ENCODE results near the gene BBX.
"Not testable (repeated sequence)": the region's sequence is repeated elsewhere in the genome, so short reads cannot be mapped to it uniquely, and the experiment has no call there.

Gene BBX

GRCh38 chr3:107676469-107677309, 153.9 kb downstream of the BBX start:
- Histone ChIP-seq H3K4me3 (ENCODE audit: low read depth, low read length) (no peak overlapping the region), H3K9ac (ENCODE audit: low read depth, low read length) (no peak overlapping the region), H3K36me3 (ENCODE audit: control insufficient read depth, insufficient read depth, low read length) (no peaks in the 10 kb centered on the region), H3K27me3 (ENCODE audit: control insufficient read depth, insufficient read depth, low read length) (no peaks in the 10 kb centered on the region), H3K9me3 (ENCODE audit: control insufficient read depth, insufficient read depth, low read length) (no peaks in the 10 kb centered on the region), H3K4me1 (ENCODE audit: control insufficient read depth, insufficient read depth, low read length) (no peaks in the 10 kb centered on the region)

- H3K9ac ChIP-seq (ENCODE audit: low read depth, low read length), result no peak overlapping the region
- H3K36me3 ChIP-seq (ENCODE audit: control insufficient read depth, insufficient read depth, low read length), result no peaks in the 10 kb centered on the region
- H3K4me1 ChIP-seq (ENCODE audit: control insufficient read depth, insufficient read depth, low read length), result peaks cover 6% of the 10 kb centered on the region
- H3K27me3 ChIP-seq (ENCODE audit: control insufficient read depth, insufficient read depth, low read length), result no peaks in the 10 kb centered on the region
- H3K4me3 ChIP-seq (ENCODE audit: low read depth, low read length), result no peak overlapping the region
- H3K9me3 ChIP-seq (ENCODE audit: control insufficient read depth, insufficient read depth, low read length), result no peaks in the 10 kb centered on the region
These were observed 157.2 kb downstream of the BBX start for GRCh38 chr3:107679921-107680320.

GRCh38 chr3:107680698-107681097, 157.9 kb downstream of the BBX start:
- no peak overlapping the region for H3K4me3 ChIP-seq (ENCODE audit: low read depth, low read length)
- H3K4me1 ChIP-seq (ENCODE audit: control insufficient read depth, insufficient read depth, low read length), result peaks cover 8% of the 10 kb centered on the region
- H3K36me3 ChIP-seq (ENCODE audit: control insufficient read depth, insufficient read depth, low read length), result no peaks in the 10 kb centered on the region
- no peaks in the 10 kb centered on the region for H3K27me3 ChIP-seq (ENCODE audit: control insufficient read depth, insufficient read depth, low read length)
- no peaks in the 10 kb centered on the region for H3K9me3 ChIP-seq (ENCODE audit: control insufficient read depth, insufficient read depth, low read length)
- no peak overlapping the region for H3K9ac ChIP-seq (ENCODE audit: low read depth, low read length)

- Histone ChIP-seq H3K4me3 (ENCODE audit: low read depth, low read length) (no peak overlapping the region), H3K9me3 (ENCODE audit: control insufficient read depth, insufficient read depth, low read length) (no peaks in the 10 kb centered on the region), H3K4me1 (ENCODE audit: control insufficient read depth, insufficient read depth, low read length) (peaks cover 8% of the 10 kb centered on the region), H3K9ac (ENCODE audit: low read depth, low read length) (no peak overlapping the region), H3K27me3 (ENCODE audit: control insufficient read depth, insufficient read depth, low read length) (no peaks in the 10 kb centered on the region), H3K36me3 (ENCODE audit: control insufficient read depth, insufficient read depth, low read length) (no peaks in the 10 kb centered on the region)
These were observed 158.6 kb downstream of the BBX start for GRCh38 chr3:107681396-107681795.

GRCh38 chr3:107682580-107682979, 159.8 kb downstream of the BBX start:
- H3K27me3 ChIP-seq (ENCODE audit: control insufficient read depth, insufficient read depth, low read length), result no peaks in the 10 kb centered on the region
- no peak overlapping the region for H3K9ac ChIP-seq (ENCODE audit: low read depth, low read length)
- no peak overlapping the region for H3K4me3 ChIP-seq (ENCODE audit: low read depth, low read length)
- H3K4me1 ChIP-seq (ENCODE audit: control insufficient read depth, insufficient read depth, low read length), result peaks cover 8% of the 10 kb centered on the region
- H3K9me3 ChIP-seq (ENCODE audit: control insufficient read depth, insufficient read depth, low read length), result no peaks in the 10 kb centered on the region
- H3K36me3 ChIP-seq (ENCODE audit: control insufficient read depth, insufficient read depth, low read length), result no peaks in the 10 kb centered on the region

- no peak overlapping the region for H3K9ac ChIP-seq (ENCODE audit: low read depth, low read length)
- H3K36me3 ChIP-seq (ENCODE audit: control insufficient read depth, insufficient read depth, low read length), result no peaks in the 10 kb centered on the region
- H3K4me3 ChIP-seq (ENCODE audit: low read depth, low read length), result no peak overlapping the region
- no peaks in the 10 kb centered on the region for H3K9me3 ChIP-seq (ENCODE audit: control insufficient read depth, insufficient read depth, low read length)
- peaks cover 8% of the 10 kb centered on the region for H3K4me1 ChIP-seq (ENCODE audit: control insufficient read depth, insufficient read depth, low read length)
- H3K27me3 ChIP-seq (ENCODE audit: control insufficient read depth, insufficient read depth, low read length), result no peaks in the 10 kb centered on the region
These were observed 160.7 kb downstream of the BBX start for GRCh38 chr3:107683447-107683846.

- H3K27me3 ChIP-seq (ENCODE audit: control insufficient read depth, insufficient read depth, low read length), result no peaks in the 10 kb centered on the region
- H3K36me3 ChIP-seq (ENCODE audit: control insufficient read depth, insufficient read depth, low read length), result no peaks in the 10 kb centered on the region
- no peak overlapping the region for H3K9ac ChIP-seq (ENCODE audit: low read depth, low read length)
- H3K4me3 ChIP-seq (ENCODE audit: low read depth, low read length), result no peak overlapping the region
- H3K9me3 ChIP-seq (ENCODE audit: control insufficient read depth, insufficient read depth, low read length), result no peaks in the 10 kb centered on the region
- H3K4me1 ChIP-seq (ENCODE audit: control insufficient read depth, insufficient read depth, low read length), result peaks cover 8% of the 10 kb centered on the region
These were observed 161.7 kb downstream of the BBX start for GRCh38 chr3:107684431-107684925.

GRCh38 chr3:107685383-107685782, 162.6 kb downstream of the BBX start:
- Histone ChIP-seq H3K36me3 (ENCODE audit: control insufficient read depth, insufficient read depth, low read length) (no peaks in the 10 kb centered on the region), H3K9me3 (ENCODE audit: control insufficient read depth, insufficient read depth, low read length) (no peaks in the 10 kb centered on the region), H3K27me3 (ENCODE audit: control insufficient read depth, insufficient read depth, low read length) (no peaks in the 10 kb centered on the region), H3K4me1 (ENCODE audit: control insufficient read depth, insufficient read depth, low read length) (peaks cover 8% of the 10 kb centered on the region), H3K4me3 (ENCODE audit: low read depth, low read length) (no peak overlapping the region), H3K9ac (ENCODE audit: low read depth, low read length) (no peak overlapping the region)

GRCh38 chr3:107687056-107687581, 164.4 kb downstream of the BBX start:
- Histone ChIP-seq H3K27me3 (ENCODE audit: control insufficient read depth, insufficient read depth, low read length) (no peaks in the 10 kb centered on the region), H3K4me1 (ENCODE audit: control insufficient read depth, insufficient read depth, low read length) (peaks cover 8% of the 10 kb centered on the region), H3K36me3 (ENCODE audit: control insufficient read depth, insufficient read depth, low read length) (no peaks in the 10 kb centered on the region), H3K4me3 (ENCODE audit: low read depth, low read length) (no peak overlapping the region), H3K9me3 (ENCODE audit: control insufficient read depth, insufficient read depth, low read length) (no peaks in the 10 kb centered on the region), H3K9ac (ENCODE audit: low read depth, low read length) (no peak overlapping the region)

- H3K27me3 ChIP-seq (ENCODE audit: control insufficient read depth, insufficient read depth, low read length), result no peaks in the 10 kb centered on the region
- no peak overlapping the region for H3K4me3 ChIP-seq (ENCODE audit: low read depth, low read length)
- no peak overlapping the region for H3K9ac ChIP-seq (ENCODE audit: low read depth, low read length)
- peaks cover 8% of the 10 kb centered on the region for H3K4me1 ChIP-seq (ENCODE audit: control insufficient read depth, insufficient read depth, low read length)
- H3K9me3 ChIP-seq (ENCODE audit: control insufficient read depth, insufficient read depth, low read length), result no peaks in the 10 kb centered on the region
- no peaks in the 10 kb centered on the region for H3K36me3 ChIP-seq (ENCODE audit: control insufficient read depth, insufficient read depth, low read length)
These were observed 166.6 kb downstream of the BBX start for GRCh38 chr3:107689355-107689754.

- Histone ChIP-seq H3K4me3 (ENCODE audit: low read depth, low read length) (no peak overlapping the region), H3K36me3 (ENCODE audit: control insufficient read depth, insufficient read depth, low read length) (no peaks in the 10 kb centered on the region), H3K4me1 (ENCODE audit: control insufficient read depth, insufficient read depth, low read length) (no peaks in the 10 kb centered on the region), H3K27me3 (ENCODE audit: control insufficient read depth, insufficient read depth, low read length) (no peaks in the 10 kb centered on the region), H3K9ac (ENCODE audit: low read depth, low read length) (no peak overlapping the region), H3K9me3 (ENCODE audit: control insufficient read depth, insufficient read depth, low read length) (no peaks in the 10 kb centered on the region)
These were observed 167.9 kb downstream of the BBX start for GRCh38 chr3:107690522-107691138.

GRCh38 chr3:107691984-107692383, 169.2 kb downstream of the BBX start:
- H3K36me3 ChIP-seq (ENCODE audit: control insufficient read depth, insufficient read depth, low read length); H3K9me3 ChIP-seq (ENCODE audit: control insufficient read depth, insufficient read depth, low read length); H3K9ac ChIP-seq (ENCODE audit: low read depth, low read length); H3K27me3 ChIP-seq (ENCODE audit: control insufficient read depth, insufficient read depth, low read length); H3K4me3 ChIP-seq (ENCODE audit: low read depth, low read length); H3K4me1 ChIP-seq (ENCODE audit: control insufficient read depth, insufficient read depth, low read length): not testable (repeated sequence)
